Endothelial cell of umbilical vein (primary cell): ENCODE measurements around the gene CEP89. TPM values are rescaled to one million over a fixed set of nuclear protein-coding genes. Genes with fewer than 3 reads are reported as not detected.

Experiments used
- BruUV-seq: library from RNA; stranded (reverse); fragments of 400-500 nt; replicated peaks from 2 replicates; lab custom pipeline; 2021; lab: Mats Ljungman, UMichigan
- CTCF ChIA-PET: fragments of 300-600, 350-600 bp; sonication (Branson Sonifier 250); formaldehyde crosslinking; loops from one replicate; lab custom pipeline; 2021; ENCODE audit warnings: antibody characterized with exemption, inconsistent platforms; lab: Charles Lee
- POLR2A ChIA-PET: fragments of 300-600, 350-600 bp; sonication (Branson Sonifier 250); formaldehyde crosslinking; loops from one replicate; lab custom pipeline; 2021; ENCODE audit warnings: antibody characterized with exemption, inconsistent platforms; lab: Charles Lee
- DNase-seq: peaks from one replicate; pipeline ENCODE4 v3.0.0-alpha.2; 2011; ENCODE audit warnings: low read depth, low spot score
- FAIRE-seq: peaks from 2 replicates; lab custom pipeline; 2011; peaks lifted over from hg19 to GRCh38; lab: Jason Lieb, UNC
- H2AFZ ChIP-seq: 2 replicates; pipeline ENCODE4 v1.6.0; 2012; ENCODE audit warnings: low read depth, low read length, control low read depth, inconsistent platforms
- H3K27ac ChIP-seq: 2 replicates; pipeline ENCODE4 v1.5.1; 2011; ENCODE audit warnings: low read depth, mild to moderate bottlenecking, control low read depth, low read length, moderate library complexity; ENCODE audit not compliant: insufficient read depth
- H3K27me3 ChIP-seq, 2 experiments: 2 replicates each; pipeline versions ENCODE4 v1.6.0 to v1.6.1; 2011; ENCODE audit warnings: low read length in 2 of 2, mixed read lengths in 1 of 2; ENCODE audit not compliant: control insufficient read depth in 2 of 2, insufficient read depth in 2 of 2
- H3K36me3 ChIP-seq, 2 experiments: 2 replicates in 1 of 2; 3 replicates in 1 of 2; pipeline ENCODE4 v1.5.1; 2011; ENCODE audit warnings: low read length in 2 of 2, mild to moderate bottlenecking in 1 of 2, moderate library complexity in 1 of 2; ENCODE audit not compliant: control insufficient read depth in 2 of 2, insufficient read depth in 2 of 2; ENCODE audit errors: extremely low read depth in 1 of 2
- H3K4me1 ChIP-seq: 3 replicates; pipeline ENCODE4 v1.5.1; 2011; ENCODE audit warnings: mild to moderate bottlenecking, low read length; ENCODE audit not compliant: control insufficient read depth, insufficient read depth; ENCODE audit errors: extremely low read depth
- H3K4me2 ChIP-seq: 2 replicates; pipeline ENCODE4 v1.6.1; 2011; ENCODE audit warnings: low read length, control low read depth, mixed read lengths; ENCODE audit not compliant: insufficient read depth
- H3K4me3 ChIP-seq, 3 experiments: fragments of 200-600 bp in 1 of 3; sonication (generic), shearing (Covaris generic) in 1 of 3; replicated peaks in 1 of 3; 2 replicates each; pipeline ENCODE4 v1.5.1; 2011 to 2016; ENCODE audit warnings: control low read depth in 3 of 3, low read length in 3 of 3, mild to moderate bottlenecking in 2 of 3, inconsistent platforms in 1 of 3, low read depth in 1 of 3, moderate library complexity in 1 of 3; ENCODE audit not compliant: insufficient read depth in 1 of 3
- H3K79me2 ChIP-seq: 2 replicates; pipeline ENCODE4 v1.6.0; 2012; ENCODE audit warnings: low read length, inconsistent platforms; ENCODE audit not compliant: control insufficient read depth, insufficient read depth
- H3K9ac ChIP-seq: replicated peaks from 2 replicates; pipeline ENCODE3; 2011; ENCODE audit warnings: low read length, control low read depth; ENCODE audit not compliant: insufficient read depth; ENCODE audit errors: extremely low read depth
- H3K9me1 ChIP-seq: replicated peaks from 3 replicates; pipeline ENCODE4 v1.6.0; 2011; ENCODE audit warnings: mild to moderate bottlenecking, low read length; ENCODE audit not compliant: control insufficient read depth, insufficient read depth; ENCODE audit errors: extremely low read depth
- H3K9me3 ChIP-seq: replicated peaks from 2 replicates; pipeline ENCODE4 v1.5.1; 2012; ENCODE audit warnings: low read length, inconsistent platforms; ENCODE audit not compliant: control insufficient read depth, insufficient read depth
- H4K20me1 ChIP-seq: replicated peaks from 2 replicates; pipeline ENCODE3; 2011; ENCODE audit warnings: mild to moderate bottlenecking, low read length; ENCODE audit not compliant: control insufficient read depth, insufficient read depth; ENCODE audit errors: extremely low read depth
- CTCF ChIP-seq, 2 donors: IDR thresholded peaks; 1 replicate in 1 of 2; 2 replicates in 1 of 2; pipeline ENCODE4 v1.5.1; 2011; ENCODE audit warnings: low read length in 2 of 2, mild to moderate bottlenecking in 2 of 2, moderate library complexity in 2 of 2, control low read depth in 1 of 2, inconsistent platforms in 1 of 2, low read depth in 1 of 2; ENCODE audit not compliant: insufficient read depth in 1 of 2; ENCODE audit errors: extremely low read depth in 1 of 2
- EZH2 ChIP-seq: IDR thresholded peaks from 2 replicates; pipeline ENCODE4 v1.6.1; 2012; ENCODE audit warnings: borderline replicate concordance, low read depth, mild to moderate bottlenecking, moderate library complexity, low read length, inconsistent platforms; ENCODE audit not compliant: severe bottlenecking
- FOS ChIP-seq: IDR thresholded peaks from 2 replicates; pipeline ENCODE4 v1.6.1; 2011; ENCODE audit warnings: mild to moderate bottlenecking, low read length, moderate library complexity, borderline replicate concordance; ENCODE audit not compliant: insufficient read depth
- GATA2 ChIP-seq: IDR thresholded peaks from 2 replicates; pipeline ENCODE4 v1.7.0; 2011; ENCODE audit warnings: low read depth, mild to moderate bottlenecking, moderate library complexity, mixed read lengths, low read length; ENCODE audit not compliant: insufficient read length, insufficient read depth
- JUN ChIP-seq: IDR thresholded peaks from 2 replicates; pipeline ENCODE4 v1.6.1; 2011; ENCODE audit warnings: borderline replicate concordance, low read depth; ENCODE audit not compliant: insufficient read length, insufficient read depth
- MAX ChIP-seq: IDR thresholded peaks from 2 replicates; pipeline ENCODE4 v1.6.1; 2011; ENCODE audit not compliant: insufficient read depth, insufficient read length
- MYC ChIP-seq: IDR thresholded peaks from one replicate; pipeline ENCODE4 v1.6.1; 2011; ENCODE audit warnings: mild to moderate bottlenecking, low read depth, low read length
- POLR2A ChIP-seq: IDR thresholded peaks from 2 replicates; pipeline ENCODE4 v1.6.1; 2012; ENCODE audit warnings: low read depth, mild to moderate bottlenecking, control low read depth, low read length
- POLR2AphosphoS5 ChIP-seq: IDR thresholded peaks from 2 replicates; pipeline ENCODE4 v1.6.1; 2012; ENCODE audit warnings: low read depth, mild to moderate bottlenecking, control low read depth, low read length, moderate library complexity; ENCODE audit not compliant: insufficient read depth
- dilution Hi-C: fragments of 300-500 bp; cut with MboI; formaldehyde crosslinking; loops from one replicate; pipeline ENCODE4 v1.15.0; 2019; ENCODE audit warnings: low sequenced_read_pairs; ENCODE audit not compliant: extremely low pct_ligation_motif_present
- intact Hi-C: fragments of 100-400 bp; cut with micrococcal nuclease; formaldehyde crosslinking; loops from one replicate; pipeline ENCODE4 v1.10.0; 2022
- polyA plus RNA-seq, 4 experiments: library from polyadenylated mRNA; depleted of rRNA in 3 of 4; stranded (reverse) in 3 of 4; unstranded in 1 of 4; fragments of >200 nt; gene quantifications; 2 replicates each; pipeline versions ENCODE4 v1.2.1 to v1.2.3, GENCODE V29; 2011 to 2012; ENCODE audit warnings: missing spikeins in 1 of 4
- total RNA-seq: library from RNA; stranded (reverse); gene quantifications from 2 replicates; pipeline ENCODE4 v1.2.3, GENCODE V29; 2021

CEP89 gene
- total and polyA plus RNA-seq, 2 donors (not counting 3 experiments of a cell fraction or from before 2014, with no cell fraction given) = 25.1 to 46.2 TPM

- no peaks in the 10 kb centered on the region for H3K9me3 ChIP-seq
- no peaks in the 10 kb centered on the region for H3K4me1 ChIP-seq
- H3K4me3 ChIP-seq = no peak overlapping the region
- no peaks in the 10 kb centered on the region for H3K27me3 ChIP-seq
- CTCF ChIA-PET = no interaction called here
- H3K79me2 ChIP-seq = no peaks in the 10 kb centered on the region
- no peak overlapping the region for H3K9ac ChIP-seq
- no peak overlapping the region for H2AFZ ChIP-seq
- no peak for DNase-seq
- dilution Hi-C loops = no loop called here
- no peaks in the 10 kb centered on the region for H4K20me1 ChIP-seq
- H3K9me1 ChIP-seq = no peaks in the 10 kb centered on the region
- TF ChIP-seq MYC (no peak), MAX (no peak), POLR2A (no peak), JUN (no peak), FOS (no peak)
- H3K36me3 ChIP-seq = no peaks in the 10 kb centered on the region
- no peak overlapping the region for H3K4me2 ChIP-seq
- POLR2A ChIA-PET = no interaction called here
- H3K27ac ChIP-seq = no peak overlapping the region
- BruUV-seq = no TSS peak
- no peak for FAIRE-seq
- intact Hi-C loops = no loop called here
These were observed 101.7 kb downstream of the CEP89 start for GRCh38 chr19:32869966-32870573.

GRCh38 chr19:32869369-32869965 is 102.3 kb downstream of the CEP89 start, which contains the start of gene SLC7A9:
Gene SLC7A9 (minus strand): TSS chr19:32869767. CDS start chr19:32868534, 1,233 bp downstream.
- Histone ChIP-seq H3K9me3 (no peaks in the 10 kb centered on the region), H2AFZ (no peak within 1 kb of the TSS), H3K27me3 (no peaks in the 10 kb centered on the region), H3K4me1 (no peaks in the 10 kb centered on the region), H3K4me3 (no peak within 1 kb of the TSS), H3K9ac (no peak within 1 kb of the TSS), H3K27ac (no peak within 1 kb of the TSS), H3K79me2 (no peaks in the 10 kb centered on the region), H3K36me3 (no peaks in the 10 kb centered on the region), H3K9me1 (no peaks in the 10 kb centered on the region), H3K4me2 (no peak within 1 kb of the TSS), H4K20me1 (no peaks in the 10 kb centered on the region)
- POLR2A ChIA-PET = no interaction called here
- no TSS peak for BruUV-seq
- CTCF ChIA-PET = no interaction called here
- TF ChIP-seq JUN = no peak
- TF ChIP-seq MYC = no peak
- TF ChIP-seq MAX = no peak
- TF ChIP-seq POLR2AphosphoS5 = no peak
- TF ChIP-seq POLR2A = no peak
- no peak for TF ChIP-seq CTCF (IDR thresholded peaks at IDR 0.05; ENCODE audit: extremely low read depth in 1 of 2, insufficient read depth in 1 of 2, low read depth in 1 of 2, low read length in 2 of 2)
- no peak for TF ChIP-seq GATA2
- TF ChIP-seq EZH2 = no peak
- TF ChIP-seq FOS = no peak
- DNase-seq (no peak), FAIRE-seq (no peak)
- intact Hi-C loops = no loop called here
- dilution Hi-C loops = no loop called here
